NB4 (cell line): Measurements from ENCODE around the gene EVX1.

Source experiments
- CTCF ChIP-seq: IDR thresholded peaks from one replicate; pipeline ENCODE4 v1.5.1; 2012; ENCODE audit warnings: low read depth, low read length
- MAX ChIP-seq: IDR thresholded peaks from 2 replicates; pipeline ENCODE4 v1.6.1; 2011; ENCODE audit warnings: low read depth, low read length
- POLR2A ChIP-seq: IDR thresholded peaks from 2 replicates; pipeline ENCODE4 v1.6.1; 2011; ENCODE audit warnings: mild to moderate bottlenecking; ENCODE audit not compliant: insufficient read length; ENCODE audit errors: extremely low read depth

- TF ChIP-seq MAX (peak; percentile 64), CTCF (no peak), POLR2A (peak; percentile 67)
These were observed 42.5 kb upstream of the EVX1 start, which contains the start of gene HOXA13 for GRCh38 chr7:27199849-27200760.
